Activated CD4-positive, alpha-beta memory T cell treated with anti-CD3 and anti-CD28 coated beads for 36 hours (primary cell): ENCODE measurements around the gene HBA1. TPM values are rescaled to one million over a fixed set of nuclear protein-coding genes. Genes with fewer than 3 reads are reported as not detected.
A peak's percentile ranks its signal among the peaks of the same experiment; 100 is the strongest.

Experiments used
- CTCF ChIA-PET: fragments of 350-600 bp; sonication (Branson Sonifier 250); formaldehyde crosslinking; loops from one replicate; lab custom pipeline; 2021; ENCODE audit warnings: antibody characterized with exemption, inconsistent platforms; lab: Charles Lee
- POLR2A ChIA-PET: fragments of 350-600 bp; sonication (Branson Sonifier 250); formaldehyde crosslinking; loops from one replicate; lab custom pipeline; 2021; ENCODE audit warnings: antibody characterized with exemption; lab: Charles Lee
- DNase-seq: peaks from one replicate; pipeline ENCODE4 v3.0.0-alpha.2; 2020
- H3K27ac Mint-ChIP-seq: one replicate; pipeline ENCODE4 v1.8.0; 2021; ENCODE audit warnings: mixed read lengths
- H3K27me3 Mint-ChIP-seq: one replicate; pipeline ENCODE4 v1.8.0; 2021; ENCODE audit warnings: mixed read lengths
- H3K36me3 Mint-ChIP-seq: one replicate; pipeline ENCODE4 v1.8.0; 2021; ENCODE audit warnings: mixed read lengths
- H3K4me1 Mint-ChIP-seq: one replicate; pipeline ENCODE4 v1.8.0; 2021; ENCODE audit warnings: low read depth, mixed read lengths
- H3K4me3 Mint-ChIP-seq: one replicate; pipeline ENCODE4 v1.8.0; 2021; ENCODE audit warnings: mild to moderate bottlenecking, mixed read lengths
- H3K9me3 Mint-ChIP-seq: one replicate; pipeline ENCODE4 v1.8.0; 2021; ENCODE audit warnings: mixed read lengths
- intact Hi-C: fragments of 100-400 bp; cut with micrococcal nuclease; formaldehyde crosslinking; loops from one replicate; pipeline ENCODE4 v1.15.1; 2023
- total RNA-seq, 2 experiments: library from RNA; stranded (reverse); gene quantifications; one replicate each; pipeline ENCODE4 v1.2.3, GENCODE V29; 2021

HBA1 gene
- total RNA-seq, 2 experiments from 2014 or later = not detected

- H3K4me1 Mint-ChIP-seq = no peaks in the 10 kb centered on the region
- no peaks in the 10 kb centered on the region for H3K9me3 Mint-ChIP-seq
- CTCF ChIA-PET = interaction anchor here (0.7 to 3.3 kb wide), 18 partner anchors 12 to 184 kb away, joined by 3 to 23 read pairs (median 4); no protein-coding TSS in a partner anchor
- peaks cover 2% of the 10 kb centered on the region for H3K36me3 Mint-ChIP-seq
- intact Hi-C loops = loop anchor here (2.0 kb wide), 1 partner anchor 74 kb away; no protein-coding TSS in a partner anchor
- no peak overlapping the region for H3K27ac Mint-ChIP-seq
- peak; percentile 89 for DNase-seq
- peak overlapping the region; percentile 20 for H3K4me3 Mint-ChIP-seq
- POLR2A ChIA-PET = no interaction called here
- peaks cover 23% of the 10 kb centered on the region for H3K27me3 Mint-ChIP-seq
Observed at GRCh38 chr16:180681-181564, 4.4 kb downstream of the HBA1 start.

- Mint-ChIP-seq H3K4me3 (no peak overlapping the region), H3K36me3 (peaks cover 2% of the 10 kb centered on the region), H3K27me3 (peaks cover 22% of the 10 kb centered on the region), H3K9me3 (no peaks in the 10 kb centered on the region), H3K4me1 (no peaks in the 10 kb centered on the region), H3K27ac (no peak overlapping the region)
- POLR2A ChIA-PET = no interaction called here
- DNase-seq = no peak
- intact Hi-C loops = loop anchor here (2.0 kb wide), 1 partner anchor 75 kb away; no protein-coding TSS in a partner anchor
- CTCF ChIA-PET = interaction anchor here (0.7 to 3.3 kb wide), 15 partner anchors 9 to 181 kb away, joined by 3 to 23 read pairs (median 4); no protein-coding TSS in a partner anchor
Observed at GRCh38 chr16:181565-182021, 5.1 kb downstream of the HBA1 start.

- no peak for DNase-seq
- no peaks in the 10 kb centered on the region for H3K4me1 Mint-ChIP-seq
- H3K9me3 Mint-ChIP-seq = no peaks in the 10 kb centered on the region
- H3K4me3 Mint-ChIP-seq = no peak overlapping the region
- intact Hi-C loops = no loop called here
- peaks cover 15% of the 10 kb centered on the region for H3K27me3 Mint-ChIP-seq
- ChIA-PET POLR2A (no interaction called here), CTCF (interaction anchor here (0.7 to 3.3 kb wide), 5 partner anchors 26 to 179 kb away, joined by 3 to 23 read pairs (median 14); no protein-coding TSS in a partner anchor)
- H3K36me3 Mint-ChIP-seq = peaks cover 7% of the 10 kb centered on the region
- H3K27ac Mint-ChIP-seq = no peak overlapping the region
Observed at GRCh38 chr16:183005-183404, 6.5 kb downstream of the HBA1 start.

GRCh38 chr16:185213-185612, 8.7 kb downstream of the HBA1 start:
- Mint-ChIP-seq H3K9me3 (no peaks in the 10 kb centered on the region), H3K27ac (no peak overlapping the region)
- CTCF ChIA-PET = interaction anchor here (0.9 kb wide), 1 partner anchor 78 kb away, joined by 3 read pairs; no protein-coding TSS in a partner anchor

GRCh38 chr16:185691-186090, 9.2 kb downstream of the HBA1 start:
- peaks cover 24% of the 10 kb centered on the region for H3K36me3 Mint-ChIP-seq
- H3K4me1 Mint-ChIP-seq = no peaks in the 10 kb centered on the region
- H3K4me3 Mint-ChIP-seq = no peak overlapping the region
- DNase-seq = no peak
- intact Hi-C loops = no loop called here
- H3K27me3 Mint-ChIP-seq = no peaks in the 10 kb centered on the region
- POLR2A ChIA-PET = no interaction called here
- CTCF ChIA-PET = interaction anchor here (0.9 kb wide), 1 partner anchor 79 kb away, joined by 3 read pairs; no protein-coding TSS in a partner anchor
- no peak overlapping the region for H3K27ac Mint-ChIP-seq
- no peaks in the 10 kb centered on the region for H3K9me3 Mint-ChIP-seq

More at GRCh38 chr16:185213-185612, 8.7 kb downstream of the HBA1 start:
- H3K4me1 Mint-ChIP-seq = no peaks in the 10 kb centered on the region
- peaks cover 22% of the 10 kb centered on the region for H3K36me3 Mint-ChIP-seq
- no peaks in the 10 kb centered on the region for H3K27me3 Mint-ChIP-seq
- no peak for DNase-seq
- POLR2A ChIA-PET = no interaction called here
- H3K4me3 Mint-ChIP-seq = no peak overlapping the region
- intact Hi-C loops = no loop called here

- intact Hi-C loops = no loop called here
- Mint-ChIP-seq H3K27me3 (no peaks in the 10 kb centered on the region), H3K27ac (no peak overlapping the region), H3K9me3 (no peaks in the 10 kb centered on the region), H3K36me3 (peaks cover 34% of the 10 kb centered on the region), H3K4me3 (no peak overlapping the region), H3K4me1 (no peaks in the 10 kb centered on the region)
- no peak for DNase-seq
- ChIA-PET POLR2A (no interaction called here), CTCF (interaction anchor here (2.7 kb wide), 1 partner anchor 80 kb away, joined by 8 read pairs; no protein-coding TSS in a partner anchor)
Observed at GRCh38 chr16:187330-187729, 10.8 kb downstream of the HBA1 start.

GRCh38 chr16:188674-189073, 12.2 kb downstream of the HBA1 start:
- H3K36me3 Mint-ChIP-seq = peaks cover 44% of the 10 kb centered on the region
- intact Hi-C loops = no loop called here
- no peaks in the 10 kb centered on the region for H3K9me3 Mint-ChIP-seq
- ChIA-PET POLR2A (no interaction called here), CTCF (interaction anchor here (0.9 to 2.7 kb wide), 4 partner anchors 40 to 92 kb away, joined by 3 to 8 read pairs (median 4); no protein-coding TSS in a partner anchor)
- no peak overlapping the region for H3K27ac Mint-ChIP-seq
- no peak overlapping the region for H3K4me3 Mint-ChIP-seq
- DNase-seq = peak; percentile 42
- H3K4me1 Mint-ChIP-seq = no peaks in the 10 kb centered on the region
- H3K27me3 Mint-ChIP-seq = no peaks in the 10 kb centered on the region

GRCh38 chr16:189604-190186, 13.2 kb downstream of the HBA1 start:
- Mint-ChIP-seq H3K4me3 (no peak overlapping the region), H3K27ac (no peak overlapping the region), H3K27me3 (no peaks in the 10 kb centered on the region), H3K4me1 (no peaks in the 10 kb centered on the region), H3K36me3 (peaks cover 45% of the 10 kb centered on the region), H3K9me3 (no peaks in the 10 kb centered on the region)
- intact Hi-C loops = no loop called here
- ChIA-PET POLR2A (no interaction called here), CTCF (interaction anchor here (2.7 kb wide), 1 partner anchor 83 kb away, joined by 8 read pairs; no protein-coding TSS in a partner anchor)
- DNase-seq = no peak

GRCh38 chr16:191831-192230, 15.4 kb downstream of the HBA1 start:
- H3K36me3 Mint-ChIP-seq = peaks cover 46% of the 10 kb centered on the region
- no peak overlapping the region for H3K27ac Mint-ChIP-seq
- H3K27me3 Mint-ChIP-seq = no peaks in the 10 kb centered on the region
- no peaks in the 10 kb centered on the region for H3K9me3 Mint-ChIP-seq
- CTCF ChIA-PET = interaction anchor here (1.0 to 1.2 kb wide), 3 partner anchors 11 to 126 kb away, joined by 3 read pairs; partner anchors contain the start of gene HBQ1
- no peaks in the 10 kb centered on the region for H3K4me1 Mint-ChIP-seq
- POLR2A ChIA-PET = no interaction called here
- no peak for DNase-seq
- intact Hi-C loops = no loop called here
- H3K4me3 Mint-ChIP-seq = no peak overlapping the region

- ChIA-PET CTCF (interaction anchor here (0.7 to 1.3 kb wide), 6 partner anchors 12 to 414 kb away, joined by 3 read pairs; partner anchors contain the start of gene HBQ1), POLR2A (no interaction called here)
- Mint-ChIP-seq H3K36me3 (peaks cover 45% of the 10 kb centered on the region), H3K27me3 (no peaks in the 10 kb centered on the region), H3K4me1 (no peaks in the 10 kb centered on the region), H3K4me3 (no peak overlapping the region), H3K27ac (no peak overlapping the region), H3K9me3 (no peaks in the 10 kb centered on the region)
- no peak for DNase-seq
- intact Hi-C loops = no loop called here
Observed at GRCh38 chr16:192686-193085, 16.2 kb downstream of the HBA1 start.

GRCh38 chr16:193441-193840, 17.0 kb downstream of the HBA1 start:
- H3K4me1 Mint-ChIP-seq = no peaks in the 10 kb centered on the region
- ChIA-PET POLR2A (no interaction called here), CTCF (interaction anchor here (0.7 to 1.6 kb wide), 4 partner anchors 13 to 414 kb away, joined by 3 to 5 read pairs (median 3); partner anchors contain the start of gene HBQ1)
- H3K36me3 Mint-ChIP-seq = peaks cover 50% of the 10 kb centered on the region
- no peak overlapping the region for H3K4me3 Mint-ChIP-seq
- intact Hi-C loops = no loop called here
- no peaks in the 10 kb centered on the region for H3K27me3 Mint-ChIP-seq
- H3K9me3 Mint-ChIP-seq = no peaks in the 10 kb centered on the region
- no peak overlapping the region for H3K27ac Mint-ChIP-seq
- DNase-seq = no peak
